DLD1 (cell line): ENCODE measurements around the gene MAD1L1.

ENCODE experiments used
- in situ Hi-C: cut with HindIII; loops from 2 replicates; pipeline ENCODE4 v1.10.0; 2017; ENCODE audit warnings: low sequenced_read_pairs

The MAD1L1 gene

GRCh38 chr7:1948887-1949680 lies 283.7 kb downstream of the MAD1L1 start:
- in situ Hi-C loops: no loop called here

- in situ Hi-C loops: no loop called here
Observed at GRCh38 chr7:1948301-1948796, 284.4 kb downstream of the MAD1L1 start.

- in situ Hi-C loops: no loop called here
Observed at GRCh38 chr7:1947586-1948217, 285.0 kb downstream of the MAD1L1 start.

GRCh38 chr7:1946773-1947450 lies 285.8 kb downstream of the MAD1L1 start:
- in situ Hi-C loops: no loop called here

- in situ Hi-C loops: no loop called here
Observed at GRCh38 chr7:1946025-1946772, 286.5 kb downstream of the MAD1L1 start.

GRCh38 chr7:1945558-1945957 lies 287.2 kb downstream of the MAD1L1 start:
- in situ Hi-C loops: no loop called here

GRCh38 chr7:1944619-1945210 lies 288.0 kb downstream of the MAD1L1 start:
- in situ Hi-C loops: no loop called here

GRCh38 chr7:1943933-1944618 lies 288.7 kb downstream of the MAD1L1 start:
- in situ Hi-C loops: no loop called here

GRCh38 chr7:1943326-1943725 lies 289.4 kb downstream of the MAD1L1 start:
- in situ Hi-C loops: no loop called here

GRCh38 chr7:1942941-1943289 lies 289.8 kb downstream of the MAD1L1 start:
- in situ Hi-C loops: no loop called here

GRCh38 chr7:1942243-1942940 lies 290.4 kb downstream of the MAD1L1 start:
- in situ Hi-C loops: no loop called here

- in situ Hi-C loops: no loop called here
Observed at GRCh38 chr7:1941464-1942242, 291.1 kb downstream of the MAD1L1 start.

GRCh38 chr7:1940863-1941262 lies 291.9 kb downstream of the MAD1L1 start:
- in situ Hi-C loops: no loop called here

GRCh38 chr7:1940402-1940786 lies 292.4 kb downstream of the MAD1L1 start:
- in situ Hi-C loops: no loop called here

GRCh38 chr7:1939434-1940401 lies 293.0 kb downstream of the MAD1L1 start:
- in situ Hi-C loops: no loop called here

GRCh38 chr7:1938788-1939433 lies 293.8 kb downstream of the MAD1L1 start:
- in situ Hi-C loops: no loop called here

- in situ Hi-C loops: no loop called here
Observed at GRCh38 chr7:1937252-1937605, 295.5 kb downstream of the MAD1L1 start.
